Activated effector memory CD4-positive, alpha-beta T cell treated with Interleukin-2 at 50 U/mL for 16 hours (primary cell): Measurements from ENCODE around the gene ATP5F1D.
A peak's percentile ranks its signal among the peaks of the same experiment; 100 is the strongest.
"Not testable (repeated sequence)": the region's sequence is repeated elsewhere in the genome, so short reads cannot be mapped to it uniquely, and the experiment has no call there.

Source experiments
- DNase-seq: peaks from one replicate; pipeline ENCODE4 v3.0.0-alpha.2; 2020

ATP5F1D gene

GRCh38 chr19:1241417-1242095 is at the start of gene ATP5F1D:
ATP5F1D (plus strand) TSS chr19:1241751; CDS start chr19:1241851, 100 bp downstream.
- peak; percentile 86 for DNase-seq

GRCh38 chr19:1199531-1199930 is 42.0 kb upstream of the ATP5F1D start:
- DNase-seq: no peak

DNA sequence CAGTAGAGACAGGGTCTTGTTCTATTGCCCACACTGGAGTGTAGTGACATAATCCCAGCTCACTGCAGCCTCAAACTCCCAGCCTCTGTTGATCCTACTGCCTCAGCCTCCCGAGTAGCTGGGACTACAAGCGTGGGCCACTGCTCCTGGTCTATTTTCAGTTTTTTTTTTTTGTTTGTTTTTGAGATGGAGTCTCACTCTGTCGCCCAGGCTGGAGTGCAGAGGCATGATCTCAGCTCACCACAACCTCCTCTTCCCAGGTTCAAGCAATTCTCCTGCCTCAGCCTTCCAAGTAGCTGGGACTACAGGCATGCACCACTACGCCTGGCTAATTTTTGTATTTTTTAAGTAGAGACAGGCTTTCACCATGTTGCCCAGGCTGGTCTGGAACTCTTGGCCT is 40.9 kb upstream of the ATP5F1D start:
- DNase-seq: not testable (repeated sequence)

DNA sequence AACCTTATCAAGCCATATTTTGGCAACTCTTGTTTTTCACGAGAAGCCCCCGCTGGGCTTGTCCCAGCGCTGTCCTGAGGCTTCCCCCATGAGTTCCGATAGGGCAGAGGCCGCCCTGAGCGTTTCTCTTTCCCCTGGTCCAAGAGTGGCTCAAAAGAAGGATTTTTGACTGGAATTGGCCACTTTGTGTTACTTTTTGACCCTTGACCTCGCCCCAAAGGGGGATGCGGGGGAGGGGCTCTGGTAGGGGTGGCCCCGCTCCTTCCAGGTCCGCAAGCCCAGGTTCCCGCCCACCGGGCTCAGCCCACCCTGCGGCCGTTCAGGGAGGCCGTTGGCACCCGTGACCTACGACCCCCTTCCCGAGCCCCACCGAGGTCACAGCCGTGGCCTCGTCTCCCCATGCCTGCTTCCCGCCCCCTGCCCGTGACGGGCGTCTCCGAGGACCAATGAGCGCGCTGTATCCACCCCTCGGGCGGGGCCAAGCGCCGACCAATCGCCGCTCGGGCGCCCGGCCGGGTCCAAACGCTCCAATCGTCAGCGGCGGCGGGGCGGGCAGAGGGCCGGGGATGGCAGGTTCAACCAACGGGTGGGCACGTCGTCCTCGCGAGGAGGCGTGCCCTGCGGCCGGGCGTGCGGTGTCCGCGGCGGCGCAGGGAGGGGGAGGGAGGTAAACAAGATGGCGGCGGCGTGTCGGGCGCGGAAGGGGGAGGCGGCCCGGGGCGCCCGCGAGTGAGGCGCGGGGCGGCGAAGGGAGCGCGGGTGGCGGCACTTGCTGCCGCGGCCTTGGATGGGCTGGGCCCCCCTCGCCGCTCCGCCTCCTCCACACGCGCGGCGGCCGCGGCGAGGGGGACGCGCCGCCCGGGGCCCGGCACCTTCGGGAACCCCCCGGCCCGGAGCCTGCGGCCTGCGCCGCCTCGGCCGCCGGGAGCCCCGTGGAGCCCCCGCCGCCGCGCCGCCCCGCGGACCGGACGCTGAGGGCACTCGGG is 36.1 kb upstream of the ATP5F1D start, which contains the start of gene STK11:
Gene STK11, plus strand, starts transcription at position 665 of the 986 bp plus-strand sequence. CDS start 1,136 bp downstream, outside the sequence.
- DNase-seq: peak; percentile 100

- DNase-seq: no peak
Observed at GRCh38 chr19:1206150-1206863, 35.2 kb upstream of the ATP5F1D start.

DNA sequence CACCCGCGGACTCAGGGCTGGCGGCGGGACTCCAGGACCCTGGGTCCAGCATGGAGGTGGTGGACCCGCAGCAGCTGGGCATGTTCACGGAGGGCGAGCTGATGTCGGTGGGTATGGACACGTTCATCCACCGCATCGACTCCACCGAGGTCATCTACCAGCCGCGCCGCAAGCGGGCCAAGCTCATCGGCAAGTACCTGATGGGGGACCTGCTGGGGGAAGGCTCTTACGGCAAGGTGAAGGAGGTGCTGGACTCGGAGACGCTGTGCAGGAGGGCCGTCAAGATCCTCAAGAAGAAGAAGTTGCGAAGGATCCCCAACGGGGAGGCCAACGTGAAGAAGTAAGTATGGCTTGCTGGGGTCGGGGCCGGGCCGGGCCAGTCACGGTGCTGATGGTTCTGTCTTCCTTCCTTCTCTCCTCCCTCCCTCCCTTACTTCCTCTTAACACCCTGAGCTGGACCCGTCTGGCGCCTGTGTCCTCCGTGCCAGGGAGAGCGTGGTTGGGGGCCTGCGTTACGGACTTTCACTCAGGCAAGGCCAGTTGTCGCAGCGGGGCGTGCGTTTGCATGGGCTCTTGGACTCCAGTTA is 34.6 kb upstream of the ATP5F1D start:
- peak; percentile 13 for DNase-seq

GRCh38 chr19:1208830-1209229 is 32.7 kb upstream of the ATP5F1D start:
- not testable (repeated sequence) for DNase-seq

DNA sequence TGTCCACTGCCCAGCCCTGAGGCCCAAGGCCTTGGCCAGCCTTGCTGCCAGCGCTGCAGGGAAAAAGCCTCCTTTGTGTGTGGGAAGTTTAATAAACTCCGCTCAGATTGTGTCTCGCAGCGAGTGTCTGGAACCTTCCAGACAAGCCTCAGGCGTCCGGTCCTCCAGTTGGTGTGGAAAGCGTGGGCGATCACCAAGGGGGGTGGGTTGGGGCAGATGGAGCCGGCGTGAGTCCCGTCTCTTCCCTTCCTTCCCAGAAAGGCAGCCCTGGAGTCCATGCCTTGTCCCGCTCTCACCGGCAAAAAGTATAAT is 31.4 kb upstream of the ATP5F1D start:
- DNase-seq: no peak

- DNase-seq: no peak
Observed at GRCh38 chr19:1211494-1212234, 29.9 kb upstream of the ATP5F1D start.

DNA sequence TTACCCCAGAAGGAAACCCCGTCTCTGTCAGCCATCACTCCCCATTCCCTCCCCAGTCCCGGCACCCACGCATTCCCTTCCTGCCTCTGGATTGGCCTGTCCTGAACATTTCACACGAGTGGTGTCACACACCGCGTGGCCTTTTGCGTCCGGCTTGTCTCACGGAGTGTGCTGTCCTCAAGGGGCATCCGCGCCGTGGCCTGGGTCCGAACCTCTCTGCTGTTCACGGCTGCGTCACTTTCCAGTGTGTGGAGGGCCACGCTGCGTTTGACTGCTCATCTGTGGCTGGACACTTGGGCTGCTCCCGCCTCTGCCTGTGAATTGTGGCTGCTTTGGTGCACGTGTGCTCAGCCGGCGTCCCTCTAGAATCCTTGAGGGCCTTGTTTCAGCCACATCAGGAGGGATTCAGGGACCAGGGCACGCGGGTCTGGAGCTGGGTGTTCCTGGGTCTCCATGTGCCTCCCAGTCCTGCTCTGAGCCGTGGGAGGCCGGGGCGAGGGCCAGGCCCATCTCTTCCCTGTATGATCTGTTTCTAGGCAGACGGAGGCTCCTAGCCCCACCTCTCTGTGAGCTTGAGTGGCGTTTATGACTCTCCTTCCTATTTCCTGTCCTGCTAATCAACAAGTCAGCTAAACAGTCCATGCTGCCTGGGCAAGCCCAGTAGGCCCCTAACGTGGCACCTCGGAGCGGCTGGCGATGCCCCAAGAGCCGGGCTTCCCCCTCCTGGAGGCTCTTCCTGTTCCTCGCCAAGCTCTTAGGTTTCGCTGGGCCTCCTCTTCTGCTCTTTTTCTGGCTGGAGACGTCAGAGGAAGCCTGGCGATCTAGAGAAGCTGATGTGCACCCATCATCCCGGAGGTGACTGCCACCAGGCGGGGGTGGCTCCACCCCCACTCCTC is 27.9 kb upstream of the ATP5F1D start:
- DNase-seq: peak; percentile 35

DNA sequence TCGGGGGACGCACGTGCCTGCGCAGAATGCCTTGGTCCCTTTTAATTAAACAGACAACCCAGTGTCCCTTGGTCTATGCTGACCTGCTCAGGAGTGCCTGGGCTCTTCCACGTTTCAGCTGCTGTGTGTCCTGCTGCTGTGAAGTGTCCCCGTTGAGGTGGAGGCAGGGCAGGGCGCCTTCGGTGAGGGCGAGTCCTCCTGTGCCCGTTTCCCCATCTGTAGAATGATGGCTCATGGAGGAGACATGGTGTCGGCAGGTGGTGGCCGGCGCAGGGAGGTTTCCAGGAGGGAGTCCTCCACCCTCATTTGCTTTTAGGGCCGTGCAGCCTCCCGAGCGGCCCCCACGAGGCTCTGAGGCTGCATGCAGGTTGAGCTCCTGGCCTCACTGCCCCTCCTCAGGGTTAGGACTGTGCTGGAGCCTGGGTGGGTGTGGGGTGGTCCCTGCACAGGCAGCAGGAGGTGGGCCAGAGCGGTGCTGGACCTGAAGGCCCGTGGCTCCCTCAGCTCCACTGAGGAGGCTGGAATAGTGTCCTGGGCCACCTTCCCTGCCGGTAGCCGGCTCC is 27.2 kb upstream of the ATP5F1D start:
- DNase-seq: no peak

DNA sequence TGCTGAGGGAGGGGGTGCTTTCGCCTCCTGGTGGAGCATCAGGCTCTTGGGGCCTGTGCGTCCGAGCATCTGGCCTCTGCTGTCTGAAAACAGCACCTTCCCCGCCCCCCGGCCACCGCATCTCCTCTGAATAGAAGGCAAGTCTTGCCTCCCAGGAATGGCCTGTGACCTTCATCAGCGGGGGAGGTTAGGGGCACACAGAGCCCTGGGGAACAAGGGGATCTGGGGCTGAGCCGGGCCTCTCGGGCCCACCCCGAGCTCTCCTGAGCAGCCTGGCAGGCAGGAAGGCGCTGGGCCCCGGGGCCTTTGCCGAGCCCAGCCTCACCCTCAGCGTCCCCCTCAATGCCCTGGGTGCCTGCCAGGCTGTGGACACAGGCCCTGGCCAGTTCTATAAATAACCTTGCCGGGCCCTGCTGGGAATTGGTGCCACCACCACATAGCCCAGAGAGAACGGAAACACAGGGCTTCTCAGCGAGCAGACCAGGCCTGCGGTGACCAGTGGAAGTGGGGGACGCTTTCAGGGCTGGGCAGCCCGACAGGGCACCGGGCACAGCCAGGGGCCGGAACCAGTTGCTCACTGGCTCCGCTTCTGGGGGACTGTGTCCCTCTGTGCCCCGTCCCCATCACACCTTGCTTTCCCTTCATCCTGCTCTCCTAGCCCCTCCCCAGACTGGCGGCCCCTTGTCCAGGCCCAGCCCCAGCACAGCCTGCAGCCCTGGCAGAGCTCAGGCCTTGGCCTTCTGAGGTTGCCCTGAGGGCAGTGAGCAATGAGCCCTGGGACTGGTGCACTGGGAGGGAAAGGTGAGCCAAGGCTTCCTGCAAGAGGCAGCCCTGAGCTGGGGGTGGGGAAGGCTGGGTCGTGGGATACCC is 26.5 kb upstream of the ATP5F1D start:
- DNase-seq: no peak

GRCh38 chr19:1216756-1217155 is 24.8 kb upstream of the ATP5F1D start:
- DNase-seq: no peak

DNA sequence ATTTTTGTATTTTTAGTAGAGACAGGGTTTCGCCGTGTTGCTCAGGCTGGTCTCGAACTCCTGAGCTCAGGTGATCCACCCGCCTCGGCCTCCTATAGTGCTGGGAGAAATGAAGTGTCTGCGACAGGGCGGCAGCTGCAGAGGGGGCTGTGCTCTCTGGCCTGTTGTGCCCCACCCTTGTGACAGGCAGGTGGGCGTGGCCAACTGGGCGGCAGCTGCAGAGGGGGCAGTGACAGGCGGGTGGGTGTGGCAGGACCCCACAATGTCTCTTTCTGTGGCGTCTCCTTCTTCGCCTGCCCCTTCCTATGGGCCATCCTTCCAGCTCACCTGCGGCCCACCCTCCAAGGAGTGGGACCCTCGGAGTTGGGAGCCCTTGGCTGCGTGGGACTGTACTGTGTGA is 24.2 kb upstream of the ATP5F1D start:
- no peak for DNase-seq

- DNase-seq: no peak
Observed at GRCh38 chr19:1218751-1219567, 22.6 kb upstream of the ATP5F1D start.

GRCh38 chr19:1219786-1220476 is 21.6 kb upstream of the ATP5F1D start:
- DNase-seq: no peak

DNA sequence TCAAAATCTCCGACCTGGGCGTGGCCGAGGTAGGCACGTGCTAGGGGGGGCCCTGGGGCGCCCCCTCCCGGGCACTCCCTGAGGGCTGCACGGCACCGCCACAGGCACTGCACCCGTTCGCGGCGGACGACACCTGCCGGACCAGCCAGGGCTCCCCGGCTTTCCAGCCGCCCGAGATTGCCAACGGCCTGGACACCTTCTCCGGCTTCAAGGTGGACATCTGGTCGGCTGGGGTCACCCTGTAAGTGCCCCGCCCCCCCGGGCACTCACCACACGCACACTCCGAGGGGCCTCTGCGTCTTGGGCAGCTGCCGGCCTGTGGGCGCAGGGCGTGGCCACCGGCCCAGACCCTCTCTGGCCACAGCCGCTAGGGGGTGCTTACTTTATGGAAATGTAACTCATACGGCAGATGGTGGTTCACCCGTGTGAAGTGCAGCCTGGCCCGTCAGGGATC is 21.0 kb upstream of the ATP5F1D start:
- no peak for DNase-seq
